Measurements from ENCODE around the gene DLX4.

DLX4 gene

DNA sequence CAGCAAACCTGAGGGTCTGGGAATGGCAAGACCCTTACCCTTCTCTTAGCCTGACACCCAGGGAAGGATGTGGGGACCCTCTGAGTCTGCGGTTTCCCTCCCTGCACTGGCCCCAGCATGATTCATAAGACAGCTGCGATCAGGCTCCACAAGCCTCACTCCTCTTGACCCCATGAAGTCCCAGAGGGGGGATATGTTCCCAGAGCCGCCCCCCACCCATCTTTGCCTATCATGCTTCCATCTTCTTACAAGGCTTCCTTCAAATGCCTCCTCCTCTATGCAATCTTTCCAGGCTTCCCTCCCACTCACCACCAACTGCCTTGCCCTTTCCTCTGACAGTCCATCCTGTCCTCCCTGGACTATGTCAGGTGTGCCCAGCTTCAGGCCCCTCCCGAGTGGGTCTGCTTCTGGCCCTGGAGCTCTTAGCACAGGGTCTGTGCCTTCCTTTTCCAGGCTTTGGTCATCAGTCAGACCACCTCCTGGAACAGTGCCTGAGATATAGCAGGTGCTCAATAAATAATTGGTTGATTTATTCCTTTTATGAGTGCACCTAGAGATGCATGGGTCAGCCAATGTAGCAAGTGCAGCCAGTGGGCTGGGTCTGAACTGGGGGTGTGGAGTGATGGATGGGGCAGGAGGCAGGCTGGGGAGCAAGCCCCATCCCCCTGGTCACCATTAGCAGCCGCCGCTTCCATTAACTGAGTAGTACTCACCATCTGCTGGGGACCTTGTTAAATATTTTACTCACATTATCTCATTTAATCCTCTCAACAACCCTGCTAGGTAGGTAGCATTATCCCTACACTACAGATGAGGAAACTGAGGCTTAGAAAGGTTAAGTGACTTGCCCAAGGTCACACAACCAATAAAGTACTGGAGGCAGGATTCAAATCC, 17.7 kb downstream of the DLX4 start:
- in situ Hi-C loops (cut with MboI; ENCODE audit: low sequenced_read_pairs), result no loop called here

DNA sequence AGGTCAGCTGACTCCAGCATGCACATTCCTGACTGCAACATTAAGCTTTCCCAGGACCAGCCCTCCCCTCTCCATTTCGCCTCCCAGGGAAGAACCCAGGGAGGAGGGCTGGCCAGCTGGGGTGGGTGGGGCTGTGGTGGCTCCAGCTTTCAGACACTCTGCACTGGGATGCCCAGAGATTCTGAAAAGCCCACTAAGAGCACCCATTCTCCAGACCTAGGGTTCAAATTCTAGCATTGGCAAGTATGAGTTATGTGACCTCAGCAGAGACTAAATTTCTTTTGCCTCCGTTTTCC, 18.2 kb downstream of the DLX4 start:
- in situ Hi-C loops (cut with MboI; ENCODE audit: low sequenced_read_pairs), result no loop called here

- in situ Hi-C loops (cut with MboI; ENCODE audit: low sequenced_read_pairs), result no loop called here
Measured at GRCh38 chr17:49987681-49988441, 18.9 kb downstream of the DLX4 start.

- in situ Hi-C loops (cut with MboI; ENCODE audit: low sequenced_read_pairs), result no loop called here
Measured at GRCh38 chr17:49989518-49989880, 20.5 kb downstream of the DLX4 start.

GRCh38 chr17:49990331-49990730, 21.3 kb downstream of the DLX4 start:
- in situ Hi-C loops (cut with MboI; ENCODE audit: low sequenced_read_pairs), result no loop called here

GRCh38 chr17:49990921-49991320, 21.9 kb downstream of the DLX4 start:
- in situ Hi-C loops (cut with MboI; ENCODE audit: low sequenced_read_pairs), result no loop called here

DNA sequence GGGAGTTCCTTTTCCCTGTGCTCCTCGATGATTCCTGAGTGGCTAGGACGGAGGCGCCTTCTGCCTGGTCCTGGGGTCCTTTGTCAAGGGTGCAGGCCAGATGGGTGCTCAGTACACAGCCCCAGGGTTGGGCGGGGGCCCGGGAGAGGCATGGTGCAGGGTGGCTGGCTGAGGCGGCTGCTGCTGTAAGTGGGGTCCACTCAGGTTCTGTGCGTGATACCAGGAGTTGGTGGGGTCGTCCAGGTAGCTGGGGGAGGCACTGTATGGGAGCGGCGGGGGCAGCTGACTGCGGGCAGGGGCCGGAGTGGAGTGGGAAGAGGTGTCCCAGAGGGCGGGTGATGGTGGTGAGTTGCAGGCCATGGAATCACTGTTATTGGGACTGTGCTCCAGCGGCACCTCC, 22.4 kb downstream of the DLX4 start:
- in situ Hi-C loops (cut with MboI; ENCODE audit: low sequenced_read_pairs), result no loop called here

DNA sequence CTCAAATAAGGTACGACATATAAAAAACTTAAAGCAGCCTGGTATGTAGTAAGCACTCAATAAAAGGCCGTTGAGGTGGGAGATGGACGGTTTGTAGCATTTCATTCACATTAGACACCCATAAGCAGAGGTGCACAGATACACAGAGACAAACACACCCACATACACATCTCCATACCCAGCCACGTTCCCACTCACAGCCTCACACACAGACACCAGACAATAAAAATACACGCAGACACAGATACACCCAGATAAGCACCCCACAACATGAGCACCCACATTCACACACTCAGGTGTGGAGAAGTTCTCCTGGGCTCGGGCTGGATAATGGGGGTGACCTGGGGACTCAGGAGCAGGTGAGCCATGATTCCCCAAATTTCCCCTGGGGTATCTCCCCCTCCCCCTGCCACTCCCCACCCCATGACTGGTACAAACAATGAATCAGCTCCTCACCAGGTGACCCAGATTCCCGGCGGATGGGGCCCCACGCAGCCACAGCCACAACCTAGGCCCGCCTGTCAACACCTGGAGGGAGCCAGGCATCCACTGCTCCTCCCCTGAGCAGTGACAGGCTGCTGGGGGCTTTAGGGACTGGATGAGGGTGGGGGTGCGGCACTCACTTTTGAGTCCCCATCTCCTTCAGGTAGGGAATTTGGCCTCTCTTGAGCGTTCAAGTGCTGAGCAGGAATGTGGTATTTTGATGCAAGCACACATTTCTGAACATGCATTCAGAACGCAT, 23.4 kb downstream of the DLX4 start:
- in situ Hi-C loops (cut with MboI; ENCODE audit: low sequenced_read_pairs), result no loop called here

DNA sequence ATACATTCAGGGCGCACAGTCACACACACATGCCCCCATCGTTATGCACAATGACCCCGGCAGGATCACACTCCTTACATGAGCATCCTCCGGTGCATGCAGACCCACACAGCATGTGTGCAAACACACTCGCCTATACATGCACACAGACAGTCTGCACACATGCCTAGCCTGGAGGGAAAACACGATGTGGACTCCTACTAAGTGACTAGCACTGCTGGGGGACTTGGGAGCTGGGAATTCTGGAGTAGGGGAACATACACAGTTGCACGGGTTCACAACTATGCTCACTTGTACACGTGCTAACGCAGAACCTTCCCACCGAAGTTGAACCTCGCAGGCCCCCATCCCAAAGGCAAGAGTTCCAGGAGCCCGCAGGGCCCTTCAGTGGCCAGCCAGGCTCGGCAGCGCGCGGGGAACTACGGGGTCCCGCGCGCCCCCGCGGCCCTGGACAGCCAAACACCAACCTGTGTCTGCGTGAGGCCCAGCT, 24.0 kb downstream of the DLX4 start:
- in situ Hi-C loops (cut with MboI; ENCODE audit: low sequenced_read_pairs), result no loop called here

DNA sequence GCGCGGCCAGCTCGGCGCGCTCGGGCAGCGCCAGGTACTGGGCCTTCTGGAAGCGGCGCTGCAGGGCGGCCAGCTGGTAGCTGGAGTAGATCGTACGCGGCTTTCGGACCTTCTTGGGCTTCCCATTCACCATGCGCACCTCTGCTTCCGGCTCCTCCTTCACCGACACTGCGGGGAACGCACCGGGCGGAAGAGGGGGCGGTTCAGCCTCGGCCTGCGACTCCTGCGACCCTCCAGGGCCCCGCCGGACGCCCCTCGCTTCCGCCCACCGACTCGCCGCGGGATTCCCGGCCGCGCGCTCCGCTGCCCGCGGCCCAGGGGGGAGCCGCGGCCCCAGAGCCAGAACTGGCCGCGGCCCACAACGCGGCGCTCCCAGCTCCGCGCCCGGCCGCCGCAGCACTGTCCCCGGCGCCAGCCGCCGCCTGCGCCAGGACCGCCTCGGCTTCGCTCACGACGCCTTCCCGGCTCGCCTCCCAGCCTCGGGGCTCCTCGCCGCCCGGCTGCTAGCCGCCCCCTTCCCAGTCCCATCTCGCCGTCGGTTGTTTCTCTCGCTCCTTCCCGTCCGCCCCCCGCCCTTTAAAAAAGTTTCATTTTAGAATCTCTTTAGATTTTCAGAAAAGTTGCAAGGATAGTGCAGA, 24.6 kb downstream of the DLX4 start:
- in situ Hi-C loops (cut with MboI; ENCODE audit: low sequenced_read_pairs), result no loop called here

- in situ Hi-C loops (cut with MboI; ENCODE audit: low sequenced_read_pairs), result no loop called here
Measured at GRCh38 chr17:49994085-49995054, 25.4 kb downstream of the DLX4 start.

DNA sequence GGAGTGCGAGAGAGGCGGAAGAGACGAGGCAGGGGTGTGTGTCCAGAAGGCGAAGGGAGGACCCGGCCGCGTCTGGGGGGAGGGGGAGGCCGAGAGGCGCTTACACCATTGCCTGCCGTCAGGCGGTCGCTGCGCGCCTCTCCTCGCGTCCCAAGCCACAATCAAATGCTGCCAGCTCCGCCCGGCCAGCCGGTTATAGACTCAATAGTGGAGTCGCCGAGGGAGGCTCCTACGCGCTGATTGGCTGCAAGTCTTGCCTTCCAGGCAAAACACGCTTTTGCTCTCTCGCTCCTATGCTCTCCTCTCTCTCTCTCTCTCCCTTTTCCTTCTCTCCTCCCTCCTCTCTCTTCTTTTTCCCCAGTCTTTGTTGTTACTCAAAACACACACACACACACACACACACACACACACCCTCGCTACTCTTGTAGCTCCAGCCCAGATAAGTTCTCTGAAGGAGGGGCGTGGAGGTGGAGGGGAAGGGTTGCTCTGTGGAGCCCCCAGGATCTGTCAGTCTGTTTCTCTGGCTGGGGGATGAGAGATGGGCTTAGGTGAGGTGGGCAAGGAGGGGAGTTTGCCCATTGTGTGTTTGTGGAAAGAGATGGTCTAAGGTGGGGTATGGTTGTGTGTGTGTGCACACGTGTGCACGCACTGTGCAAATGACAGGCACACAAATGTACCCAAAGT, 26.2 kb downstream of the DLX4 start, which contains the start of gene DLX3:
Gene DLX3, minus strand, starts transcription at position 170 of the 684 bp plus-strand sequence. CDS start 226 bp downstream, outside the sequence.
- in situ Hi-C loops (cut with MboI; ENCODE audit: low sequenced_read_pairs), result no loop called here

- in situ Hi-C loops (cut with MboI; ENCODE audit: low sequenced_read_pairs), result no loop called here
Measured at GRCh38 chr17:49996121-49996494, 27.1 kb downstream of the DLX4 start.

GRCh38 chr17:49996495-49997300, 27.7 kb downstream of the DLX4 start:
- in situ Hi-C loops (cut with MboI; ENCODE audit: low sequenced_read_pairs), result no loop called here

DNA sequence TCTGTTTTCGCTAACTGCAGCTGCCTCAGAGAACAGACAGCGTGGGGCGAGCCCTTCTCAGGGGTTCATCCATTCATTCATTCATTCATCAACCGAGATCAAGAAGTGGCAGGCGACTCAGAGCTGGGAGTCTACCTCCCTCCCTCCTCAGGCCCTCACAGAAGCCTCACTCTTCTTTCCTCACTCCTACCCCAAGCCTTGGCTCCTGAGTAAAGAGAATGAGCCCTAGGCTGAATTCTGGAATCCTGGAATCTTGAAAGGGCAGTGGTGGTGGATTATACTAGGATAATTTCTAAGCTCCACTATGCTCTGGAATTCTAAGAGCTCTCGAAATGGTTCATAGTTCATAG, 28.3 kb downstream of the DLX4 start:
- in situ Hi-C loops (cut with MboI; ENCODE audit: low sequenced_read_pairs), result no loop called here

DNA sequence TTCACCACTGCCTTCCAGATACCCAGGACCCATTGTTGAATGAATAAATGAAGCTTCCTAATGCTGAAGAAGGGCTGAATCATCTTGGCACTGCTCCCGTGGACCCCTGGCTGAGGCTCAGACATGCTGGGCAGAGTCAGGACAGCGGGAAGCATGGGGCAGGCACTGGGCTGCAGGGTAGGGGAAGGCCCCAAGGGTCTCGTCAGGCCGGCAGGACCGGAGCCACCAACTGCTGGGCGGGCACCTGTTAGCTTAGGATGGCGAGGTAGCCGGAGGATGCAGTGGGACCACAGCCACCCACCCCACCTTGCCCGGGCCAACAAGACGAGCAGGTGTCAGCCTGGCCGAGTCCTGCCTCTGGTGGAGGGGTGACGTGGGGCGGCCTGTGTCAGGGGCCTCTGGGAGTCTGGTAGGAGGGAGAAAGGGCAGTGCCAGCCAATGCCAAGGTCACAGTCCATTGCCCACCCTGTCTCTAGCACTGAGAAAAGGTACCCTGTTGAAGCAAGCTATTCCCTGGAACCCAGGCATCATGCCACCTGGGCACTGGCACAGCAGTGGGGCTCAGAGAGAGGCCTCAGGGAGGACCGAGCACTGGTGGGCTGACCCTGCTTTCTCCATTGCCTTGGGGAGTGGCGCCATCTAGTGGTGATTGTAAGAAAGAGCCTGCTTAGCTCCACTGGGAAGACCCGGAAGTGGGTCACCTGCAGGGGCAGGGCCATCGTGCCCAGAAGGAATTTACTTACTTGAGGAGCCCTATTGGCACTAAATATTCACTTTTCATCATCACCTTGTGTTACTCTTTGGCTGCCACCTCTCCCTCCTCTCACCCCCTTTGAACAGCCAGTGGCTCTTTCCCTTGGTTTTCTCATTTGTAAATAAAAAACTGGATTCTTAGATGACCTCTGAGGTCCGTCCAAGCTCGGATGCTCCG, 29.0 kb downstream of the DLX4 start:
- in situ Hi-C loops (cut with MboI; ENCODE audit: low sequenced_read_pairs), result no loop called here

GRCh38 chr17:49998836-49999511, 30.0 kb downstream of the DLX4 start:
- in situ Hi-C loops (cut with MboI; ENCODE audit: low sequenced_read_pairs), result no loop called here
